C4-2B (cell line): Measurements from ENCODE around the gene LTN1.
A peak's percentile ranks its signal among the peaks of the same experiment; 100 is the strongest.

Experiments used
- H3K27ac ChIP-seq: fragments of 450-650 bp; 2 replicates; pipeline ENCODE4 v1.5.1; 2017
- ZFX ChIP-seq: fragments of 450-650 bp; IDR thresholded peaks from 2 replicates; pipeline ENCODE4 v1.6.1; 2017
- TF ChIP-seq, protein P1 (sequence below): fragments of 450-650 bp; conservative IDR thresholded peaks from 2 replicates; pipeline ENCODE4 v1.5.1; 2017; ENCODE audit warnings: mild to moderate bottlenecking

Gene LTN1

DNA sequence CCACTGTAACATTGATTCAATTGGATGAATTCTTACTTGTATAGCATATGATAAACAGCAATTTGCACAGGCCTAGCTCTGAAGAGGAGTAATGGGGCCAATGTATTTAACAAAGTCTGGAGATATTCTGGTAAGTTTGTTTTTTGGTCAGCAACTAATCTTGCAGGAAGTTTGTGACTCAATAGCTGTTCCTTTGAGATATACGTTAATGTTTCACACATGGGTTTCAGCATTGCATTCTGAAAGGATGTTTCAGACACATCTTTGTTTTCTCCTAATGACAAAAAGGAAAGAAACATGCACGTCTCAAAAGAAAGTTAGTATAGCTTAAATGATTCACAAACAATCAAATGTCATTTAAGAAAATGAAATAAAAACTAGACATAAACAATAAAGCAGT, 49.0 kb downstream of the LTN1 start:
- TF ChIP-seq, protein P1, sequence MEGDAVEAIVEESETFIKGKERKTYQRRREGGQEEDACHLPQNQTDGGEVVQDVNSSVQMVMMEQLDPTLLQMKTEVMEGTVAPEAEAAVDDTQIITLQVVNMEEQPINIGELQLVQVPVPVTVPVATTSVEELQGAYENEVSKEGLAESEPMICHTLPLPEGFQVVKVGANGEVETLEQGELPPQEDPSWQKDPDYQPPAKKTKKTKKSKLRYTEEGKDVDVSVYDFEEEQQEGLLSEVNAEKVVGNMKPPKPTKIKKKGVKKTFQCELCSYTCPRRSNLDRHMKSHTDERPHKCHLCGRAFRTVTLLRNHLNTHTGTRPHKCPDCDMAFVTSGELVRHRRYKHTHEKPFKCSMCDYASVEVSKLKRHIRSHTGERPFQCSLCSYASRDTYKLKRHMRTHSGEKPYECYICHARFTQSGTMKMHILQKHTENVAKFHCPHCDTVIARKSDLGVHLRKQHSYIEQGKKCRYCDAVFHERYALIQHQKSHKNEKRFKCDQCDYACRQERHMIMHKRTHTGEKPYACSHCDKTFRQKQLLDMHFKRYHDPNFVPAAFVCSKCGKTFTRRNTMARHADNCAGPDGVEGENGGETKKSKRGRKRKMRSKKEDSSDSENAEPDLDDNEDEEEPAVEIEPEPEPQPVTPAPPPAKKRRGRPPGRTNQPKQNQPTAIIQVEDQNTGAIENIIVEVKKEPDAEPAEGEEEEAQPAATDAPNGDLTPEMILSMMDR, result no peak
- TF ChIP-seq ZFX, result no peak
- H3K27ac ChIP-seq, result no peak overlapping the region

DNA sequence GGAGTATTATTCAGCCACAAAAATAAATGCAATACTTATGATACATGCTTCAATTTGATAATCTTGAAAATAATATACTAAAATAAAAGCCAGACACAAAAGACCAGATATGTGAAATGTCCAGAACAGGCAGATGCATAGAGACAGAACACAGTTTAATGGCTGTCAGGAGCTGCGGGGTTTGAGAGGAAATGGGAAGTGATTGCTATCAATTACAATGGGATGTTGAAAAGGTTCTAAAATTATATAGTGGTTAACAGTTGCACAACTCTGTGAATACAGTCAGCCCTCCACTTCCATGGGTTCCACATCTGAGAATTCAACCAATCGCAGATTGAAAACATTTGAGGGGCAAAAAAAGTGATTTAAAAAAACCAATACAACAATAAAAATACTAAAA, 54.0 kb downstream of the LTN1 start:
- no peak overlapping the region for H3K27ac ChIP-seq
- TF ChIP-seq, protein P1, result no peak
- no peak for TF ChIP-seq ZFX

DNA sequence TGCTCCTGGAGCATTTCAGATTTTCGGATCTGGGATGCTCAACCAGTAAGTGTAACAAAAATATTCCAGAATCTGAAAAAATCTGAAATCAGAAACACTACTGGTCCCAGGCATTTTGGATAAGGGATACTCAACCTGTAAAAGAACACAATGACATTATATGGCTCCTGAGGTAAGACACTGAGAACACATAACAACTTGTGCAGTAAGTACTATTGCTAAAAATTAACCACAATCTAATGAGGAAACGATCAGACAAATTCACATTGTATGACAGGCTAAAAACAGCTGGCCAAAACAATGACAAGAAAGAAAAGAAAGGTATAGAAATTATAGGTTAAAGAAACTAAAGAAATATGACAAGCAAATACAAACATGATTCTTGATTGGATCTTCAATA, 54.9 kb downstream of the LTN1 start:
- H3K27ac ChIP-seq, result no peak overlapping the region
- no peak for TF ChIP-seq ZFX
- TF ChIP-seq, protein P1, result no peak

DNA sequence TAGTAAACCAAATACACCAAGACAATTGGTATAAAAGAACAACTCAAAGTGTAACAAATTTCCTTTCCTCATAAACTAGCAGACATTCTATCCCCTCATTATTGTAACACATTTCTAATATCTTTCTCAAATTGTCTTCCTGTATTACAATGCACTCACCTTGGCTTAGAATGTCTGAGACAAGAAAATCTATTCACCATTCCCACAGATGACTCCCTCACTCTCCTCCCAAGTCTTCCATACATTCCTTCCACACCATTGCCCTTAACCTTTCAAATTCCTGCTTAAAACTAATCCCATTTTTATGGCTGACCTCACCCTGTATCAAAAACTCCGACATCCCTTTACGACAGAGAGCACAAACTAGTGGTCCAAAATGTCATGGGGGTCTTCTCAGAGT, 56.0 kb downstream of the LTN1 start:
- H3K27ac ChIP-seq, result no peak overlapping the region
- TF ChIP-seq, protein P1, result no peak
- no peak for TF ChIP-seq ZFX

DNA sequence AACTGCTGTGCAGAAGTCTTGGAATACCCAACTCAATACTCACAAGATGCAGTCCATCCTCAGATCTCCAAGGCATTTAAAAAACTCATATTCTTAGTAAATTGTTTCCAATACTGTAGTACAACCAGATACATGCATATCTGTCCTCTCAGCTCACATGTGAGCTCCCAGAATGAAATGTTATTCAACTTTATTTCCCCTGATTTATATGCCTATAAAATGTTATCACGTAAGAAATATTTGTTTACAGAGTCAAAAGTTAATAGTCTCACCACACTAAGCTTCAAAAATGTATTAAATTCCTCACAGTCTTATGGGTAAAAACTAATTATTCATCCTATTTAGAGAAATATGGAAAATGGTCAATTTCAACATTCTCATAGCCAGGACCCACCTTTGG, 56.6 kb downstream of the LTN1 start:
- TF ChIP-seq, protein P1, result no peak
- no peak for TF ChIP-seq ZFX
- no peak overlapping the region; the same call in 1 of the 2 replicates for H3K27ac ChIP-seq

DNA sequence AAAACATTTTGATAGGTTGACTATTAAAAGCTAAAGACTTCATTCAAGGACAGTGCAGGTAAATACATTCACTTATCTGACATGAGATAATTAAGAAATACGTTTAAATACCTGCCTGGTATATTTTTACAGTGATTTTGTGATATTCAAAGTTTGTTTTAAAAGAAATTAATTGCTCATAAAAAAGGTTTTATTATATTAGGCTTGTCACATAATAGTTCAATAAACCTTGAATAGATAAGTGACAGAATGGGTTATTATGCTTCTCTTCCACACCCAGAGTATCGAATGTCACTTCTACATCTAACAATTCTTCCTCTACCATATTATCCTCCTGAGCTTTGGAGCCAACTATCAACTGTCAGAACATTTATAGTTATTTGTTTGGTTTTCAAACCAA, 60.0 kb downstream of the LTN1 start:
- TF ChIP-seq, protein P1, result no peak
- no peak for TF ChIP-seq ZFX
- no peak overlapping the region for H3K27ac ChIP-seq

DNA sequence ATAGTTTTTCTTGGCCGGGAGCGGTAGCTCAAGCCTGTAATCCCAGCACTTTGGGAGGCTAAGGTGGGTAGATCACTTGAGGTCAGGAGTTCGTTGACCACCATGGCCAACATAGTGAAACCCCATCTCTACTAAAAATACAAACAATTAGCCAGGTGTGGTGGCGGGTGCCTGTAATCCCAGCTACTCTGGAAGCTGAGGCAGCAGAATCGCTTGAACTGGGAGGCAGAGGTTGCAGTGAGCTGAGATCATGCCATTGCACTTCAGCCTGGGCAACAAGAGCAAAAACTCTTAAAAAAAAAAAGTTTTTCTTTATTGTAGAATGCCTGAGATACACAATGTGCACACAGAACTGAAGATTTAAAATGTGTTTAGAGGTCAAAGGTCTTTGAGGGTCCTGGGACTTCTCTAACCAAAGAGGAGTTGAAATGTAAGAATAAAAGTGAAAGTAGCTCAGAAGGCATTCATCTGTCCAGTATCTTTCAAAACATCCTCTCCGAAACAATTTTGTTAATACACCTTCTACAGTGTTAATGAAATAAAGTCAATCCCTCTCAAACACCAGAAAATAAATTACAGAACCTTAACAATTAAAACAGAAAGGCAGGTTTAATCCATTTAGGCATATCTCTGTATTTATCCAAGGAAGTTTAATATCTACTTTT, 60.8 kb downstream of the LTN1 start:
- H3K27ac ChIP-seq, result peak overlapping the region; percentile 55; the same call in 1 of the 2 replicates
